Sigmoid colon (tissue), 3 donors: Measurements from ENCODE around the gene THOC2.

Source experiments
- POLR2A ChIP-seq, 2 donors: fragments of 450-650 bp; IDR thresholded peaks; one replicate each; pipeline ENCODE4 v1.6.1; 2016; ENCODE audit warnings: antibody characterized with exemption in 2 of 2, mild to moderate bottlenecking in 2 of 2, moderate library complexity in 2 of 2
- TF ChIP-seq, protein P1 (sequence below), 4 experiments: fragments of 450-650 bp in 3 of 4; fragments of 200-600 bp in 1 of 4; IDR thresholded peaks; one replicate each; pipeline ENCODE4 v1.5.1; 2016 to 2019; ENCODE audit warnings: antibody characterized with exemption in 4 of 4, mild to moderate bottlenecking in 3 of 4, moderate library complexity in 2 of 4

DNA sequence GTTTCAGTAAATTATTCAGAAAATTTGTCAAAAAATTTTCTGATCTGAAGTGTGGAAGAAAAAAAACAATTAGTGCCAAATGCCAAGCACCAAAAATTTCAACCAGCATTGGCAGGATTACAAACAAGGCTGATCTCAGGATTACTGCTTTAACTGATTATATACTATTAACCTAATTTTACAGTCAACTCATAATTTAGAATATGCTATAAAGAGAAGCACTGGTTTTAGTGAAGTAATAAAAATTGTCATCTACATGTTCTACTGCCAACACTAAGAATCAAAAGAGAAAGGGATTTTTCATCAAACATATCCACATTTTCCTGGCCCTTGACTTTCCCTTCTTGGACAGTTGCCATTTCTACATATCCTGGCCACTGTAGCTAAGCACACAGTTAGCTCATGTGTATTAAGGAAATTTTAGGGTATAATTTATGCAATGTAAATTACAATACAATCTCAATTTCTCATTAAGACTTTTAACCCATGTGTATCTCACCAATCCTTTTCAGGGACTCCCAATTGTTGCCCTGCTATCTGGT, 33.8 kb downstream of the THOC2 start:
- no peak for TF ChIP-seq POLR2A (IDR thresholded peaks at IDR 0.05)
- TF ChIP-seq, protein P1, sequence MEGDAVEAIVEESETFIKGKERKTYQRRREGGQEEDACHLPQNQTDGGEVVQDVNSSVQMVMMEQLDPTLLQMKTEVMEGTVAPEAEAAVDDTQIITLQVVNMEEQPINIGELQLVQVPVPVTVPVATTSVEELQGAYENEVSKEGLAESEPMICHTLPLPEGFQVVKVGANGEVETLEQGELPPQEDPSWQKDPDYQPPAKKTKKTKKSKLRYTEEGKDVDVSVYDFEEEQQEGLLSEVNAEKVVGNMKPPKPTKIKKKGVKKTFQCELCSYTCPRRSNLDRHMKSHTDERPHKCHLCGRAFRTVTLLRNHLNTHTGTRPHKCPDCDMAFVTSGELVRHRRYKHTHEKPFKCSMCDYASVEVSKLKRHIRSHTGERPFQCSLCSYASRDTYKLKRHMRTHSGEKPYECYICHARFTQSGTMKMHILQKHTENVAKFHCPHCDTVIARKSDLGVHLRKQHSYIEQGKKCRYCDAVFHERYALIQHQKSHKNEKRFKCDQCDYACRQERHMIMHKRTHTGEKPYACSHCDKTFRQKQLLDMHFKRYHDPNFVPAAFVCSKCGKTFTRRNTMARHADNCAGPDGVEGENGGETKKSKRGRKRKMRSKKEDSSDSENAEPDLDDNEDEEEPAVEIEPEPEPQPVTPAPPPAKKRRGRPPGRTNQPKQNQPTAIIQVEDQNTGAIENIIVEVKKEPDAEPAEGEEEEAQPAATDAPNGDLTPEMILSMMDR (IDR thresholded peaks at IDR 0.05), result no peak
